ENCODE results near the gene MPPED1. TPM values are rescaled to one million over a fixed set of nuclear protein-coding genes. Genes with fewer than 3 reads are reported as not detected.

MPPED1 gene
- total and polyA plus RNA-seq, 2 donors (not counting 3 experiments of a cell fraction or from before 2014, with no cell fraction given), result not detected

GRCh38 chr22:43466710-43467109 is 54.9 kb downstream of the MPPED1 start:
- Histone ChIP-seq H3K4me2 (ENCODE audit: insufficient read depth, low read length) (no peak overlapping the region), H3K36me3 (ENCODE audit: control insufficient read depth in 2 of 2, extremely low read depth in 1 of 2, insufficient read depth in 2 of 2, low read length in 2 of 2) (no peaks in the 10 kb centered on the region), H3K79me2 (ENCODE audit: control insufficient read depth, insufficient read depth, low read length) (no peaks in the 10 kb centered on the region), H3K27me3 (ENCODE audit: control insufficient read depth in 2 of 2, insufficient read depth in 2 of 2, low read length in 2 of 2) (no peaks in the 10 kb centered on the region), H2AFZ (ENCODE audit: low read depth, low read length) (no peak overlapping the region), H4K20me1 (replicated peaks; ENCODE audit: control insufficient read depth, extremely low read depth, insufficient read depth, low read length) (no peaks in the 10 kb centered on the region), H3K9me1 (replicated peaks; ENCODE audit: control insufficient read depth, extremely low read depth, insufficient read depth, low read length) (no peaks in the 10 kb centered on the region), H3K9ac (replicated peaks; ENCODE audit: extremely low read depth, insufficient read depth, low read length) (no peak overlapping the region), H3K9me3 (replicated peaks; ENCODE audit: control insufficient read depth, insufficient read depth, low read length) (no peaks in the 10 kb centered on the region), H3K4me3 (replicated peaks in 1 of 3; ENCODE audit: insufficient read depth in 1 of 3, low read depth in 1 of 3, low read length in 3 of 3) (no peak overlapping the region), H3K27ac (ENCODE audit: insufficient read depth, low read depth, low read length) (no peak overlapping the region), H3K4me1 (ENCODE audit: control insufficient read depth, extremely low read depth, insufficient read depth, low read length) (no peaks in the 10 kb centered on the region)
- FAIRE-seq (no peak), DNase-seq (ENCODE audit: low read depth, low spot score) (no peak)
- TF ChIP-seq POLR2AphosphoS5 (IDR thresholded peaks at IDR 0.05; ENCODE audit: insufficient read depth, low read depth, low read length) (no peak), JUN (IDR thresholded peaks at IDR 0.05; ENCODE audit: borderline replicate concordance, insufficient read depth, insufficient read length, low read depth) (no peak), MAX (IDR thresholded peaks at IDR 0.05; ENCODE audit: insufficient read depth, insufficient read length) (no peak), MYC (IDR thresholded peaks at IDR 0.05; ENCODE audit: low read depth, low read length) (no peak), EZH2 (IDR thresholded peaks at IDR 0.05; ENCODE audit: borderline replicate concordance, low read depth, low read length, severe bottlenecking) (no peak), GATA2 (IDR thresholded peaks at IDR 0.05; ENCODE audit: insufficient read depth, insufficient read length, low read depth, low read length) (no peak)
- intact Hi-C loops (cut with micrococcal nuclease) (no loop called here), dilution Hi-C loops (cut with MboI; ENCODE audit: extremely low pct_ligation_motif_present, low sequenced_read_pairs) (no loop called here)
- no TSS peak for BruUV-seq (replicated peaks)
- POLR2A ChIA-PET, result no interaction called here
- CTCF ChIA-PET, result no interaction called here

DNA sequence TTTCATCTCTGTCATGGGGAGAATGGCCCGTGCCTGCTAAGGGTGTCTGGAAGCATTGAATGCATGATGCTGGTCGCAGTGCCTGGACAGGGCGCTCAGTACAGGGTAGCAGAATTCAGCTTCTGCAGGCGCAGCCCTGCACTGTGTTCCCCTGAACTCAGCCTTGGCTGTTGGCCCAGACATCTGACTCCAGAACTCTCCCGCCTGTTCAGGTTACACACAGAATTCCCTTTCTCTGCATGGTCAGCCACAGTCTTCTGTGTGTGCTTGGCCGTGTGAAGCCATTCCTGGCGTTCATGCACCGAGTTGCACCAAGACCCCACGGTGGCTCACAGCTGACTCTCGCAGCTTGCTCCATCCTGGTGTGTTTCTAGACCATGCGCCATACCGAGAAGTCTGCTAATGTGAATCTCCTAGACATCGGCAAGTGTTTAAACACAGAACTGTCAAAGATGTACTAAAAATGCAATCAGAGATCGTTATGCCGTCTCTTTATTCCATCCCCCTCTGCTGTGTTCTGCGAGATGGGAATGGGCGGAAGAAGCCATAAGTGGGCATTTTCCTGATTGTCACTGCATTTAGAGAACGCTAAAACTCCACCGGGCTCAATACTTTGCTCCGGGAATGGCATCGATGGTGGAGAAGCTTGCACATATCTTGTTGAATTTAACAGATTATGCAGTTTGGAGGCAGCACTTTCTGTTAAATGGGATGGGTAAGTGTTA is 55.6 kb downstream of the MPPED1 start:
- no peaks in the 10 kb centered on the region for H3K79me2 ChIP-seq (ENCODE audit: control insufficient read depth, insufficient read depth, low read length)
- H3K27ac ChIP-seq (ENCODE audit: insufficient read depth, low read depth, low read length), result no peak overlapping the region
- no peaks in the 10 kb centered on the region for H3K9me1 ChIP-seq (replicated peaks; ENCODE audit: control insufficient read depth, extremely low read depth, insufficient read depth, low read length)
- no peaks in the 10 kb centered on the region for H3K36me3 ChIP-seq (ENCODE audit: control insufficient read depth in 2 of 2, extremely low read depth in 1 of 2, insufficient read depth in 2 of 2, low read length in 2 of 2)
- DNase-seq (ENCODE audit: low read depth, low spot score) (no peak), FAIRE-seq (no peak)
- H3K9me3 ChIP-seq (replicated peaks; ENCODE audit: control insufficient read depth, insufficient read depth, low read length), result no peaks in the 10 kb centered on the region
- H3K27me3 ChIP-seq (ENCODE audit: control insufficient read depth in 2 of 2, insufficient read depth in 2 of 2, low read length in 2 of 2), result no peaks in the 10 kb centered on the region
- TF ChIP-seq EZH2 (IDR thresholded peaks at IDR 0.05; ENCODE audit: borderline replicate concordance, low read depth, low read length, severe bottlenecking) (no peak), JUN (IDR thresholded peaks at IDR 0.05; ENCODE audit: borderline replicate concordance, insufficient read depth, insufficient read length, low read depth) (no peak), MAX (IDR thresholded peaks at IDR 0.05; ENCODE audit: insufficient read depth, insufficient read length) (no peak), MYC (IDR thresholded peaks at IDR 0.05; ENCODE audit: low read depth, low read length) (no peak)
- CTCF ChIA-PET, result no interaction called here
- no TSS peak for BruUV-seq (replicated peaks)
- dilution Hi-C loops (cut with MboI; ENCODE audit: extremely low pct_ligation_motif_present, low sequenced_read_pairs) (no loop called here), intact Hi-C loops (cut with micrococcal nuclease) (no loop called here)
- no peak overlapping the region for H3K4me3 ChIP-seq (replicated peaks in 1 of 3; ENCODE audit: insufficient read depth in 1 of 3, low read depth in 1 of 3, low read length in 3 of 3)
- no peak overlapping the region for H3K4me2 ChIP-seq (ENCODE audit: insufficient read depth, low read length)
- H3K9ac ChIP-seq (replicated peaks; ENCODE audit: extremely low read depth, insufficient read depth, low read length), result no peak overlapping the region
- no peak overlapping the region for H2AFZ ChIP-seq (ENCODE audit: low read depth, low read length)
- H3K4me1 ChIP-seq (ENCODE audit: control insufficient read depth, extremely low read depth, insufficient read depth, low read length), result no peaks in the 10 kb centered on the region
- no peaks in the 10 kb centered on the region for H4K20me1 ChIP-seq (replicated peaks; ENCODE audit: control insufficient read depth, extremely low read depth, insufficient read depth, low read length)
- POLR2A ChIA-PET, result no interaction called here
